SK-N-SH (cell line): Measurements from ENCODE around the gene ADISSP.

Source experiments
- CTCF ChIP-seq: fragments of 200-600 bp; sonication (generic); IDR thresholded peaks from 2 replicates; pipeline ENCODE4 v1.6.1; 2017; ENCODE audit warnings: antibody characterized with exemption, mild to moderate bottlenecking, moderate library complexity
- REST ChIP-seq: IDR thresholded peaks from 2 replicates; pipeline ENCODE4 v1.6.1; 2012; ENCODE audit warnings: mild to moderate bottlenecking, low read depth, low read length, moderate library complexity
- TF ChIP-seq, protein P1 (sequence below): fragments of 150-350 bp; IDR thresholded peaks from 2 replicates; pipeline ENCODE4 v1.6.1; 2017; ENCODE audit warnings: antibody characterized with exemption, low read length, low read depth, borderline replicate concordance

DNA sequence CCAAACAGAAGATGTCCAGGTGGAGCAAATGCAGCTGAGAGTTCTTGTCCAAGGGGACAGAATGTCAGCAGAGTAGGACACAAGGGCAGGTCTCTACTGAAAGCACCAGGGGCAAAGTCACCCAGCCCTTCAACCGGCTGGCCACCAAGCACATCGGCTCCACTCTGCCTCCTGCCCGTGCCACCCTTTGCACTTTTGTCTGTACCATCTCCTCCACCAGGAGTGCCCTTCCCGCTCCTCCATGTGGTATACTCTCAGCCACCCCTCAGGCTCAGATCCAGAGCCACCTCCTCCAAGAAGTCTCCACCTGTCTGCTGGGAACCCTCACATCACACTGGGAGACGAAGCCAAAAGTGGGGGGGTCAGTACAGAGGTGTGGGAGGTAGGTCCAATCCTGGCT is 39.2 kb downstream of the ADISSP start:
- TF ChIP-seq, protein P1, sequence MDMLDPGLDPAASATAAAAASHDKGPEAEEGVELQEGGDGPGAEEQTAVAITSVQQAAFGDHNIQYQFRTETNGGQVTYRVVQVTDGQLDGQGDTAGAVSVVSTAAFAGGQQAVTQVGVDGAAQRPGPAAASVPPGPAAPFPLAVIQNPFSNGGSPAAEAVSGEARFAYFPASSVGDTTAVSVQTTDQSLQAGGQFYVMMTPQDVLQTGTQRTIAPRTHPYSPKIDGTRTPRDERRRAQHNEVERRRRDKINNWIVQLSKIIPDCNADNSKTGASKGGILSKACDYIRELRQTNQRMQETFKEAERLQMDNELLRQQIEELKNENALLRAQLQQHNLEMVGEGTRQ = no peak
- TF ChIP-seq REST (no peak), CTCF (no peak)
